Sigmoid colon (tissue), 7 donors: ENCODE results near the gene AXL. TPM values are rescaled to one million over a fixed set of nuclear protein-coding genes. Genes with fewer than 3 reads are reported as not detected.

Experiments used
- DNase-seq: peaks from one replicate; pipeline ENCODE4 v3.0.0-alpha.2; 2019
- H3K27ac ChIP-seq, 4 donors: fragments of 200-600 bp; sonication (generic); one replicate each; pipeline ENCODE4 v1.5.1; 2016 to 2019; ENCODE audit warnings: mild to moderate bottlenecking in 1 of 4
- H3K27me3 ChIP-seq, 3 donors: fragments of 200-600 bp; sonication (generic); one replicate each; pipeline ENCODE4 v1.5.1; 2019; ENCODE audit warnings: mild to moderate bottlenecking in 1 of 3
- H3K36me3 ChIP-seq, 4 donors: fragments of 200-600 bp; sonication (generic); one replicate each; pipeline ENCODE4 v1.5.1; 2016 to 2019
- H3K4me1 ChIP-seq, 4 donors: fragments of 200-600 bp; sonication (generic); one replicate each; pipeline ENCODE4 v1.5.1; 2017 to 2019
- H3K4me3 ChIP-seq, 4 donors: fragments of 200-600 bp; sonication (generic); one replicate each; pipeline ENCODE4 v1.5.1; 2017 to 2019; ENCODE audit warnings: mild to moderate bottlenecking in 2 of 4, moderate library complexity in 1 of 4
- H3K9me3 ChIP-seq, 4 donors: fragments of 200-600 bp in 3 of 4; sonication (generic) in 3 of 4; one replicate each; pipeline versions ENCODE4 v1.5.1 to v1.6.1; 2013 to 2019
- EP300 ChIP-seq, 4 donors: sonication (generic); formaldehyde crosslinking; IDR thresholded peaks; one replicate each; pipeline ENCODE4 v1.6.1; 2017; ENCODE audit warnings: antibody characterized with exemption in 4 of 4
- POLR2A ChIP-seq, 2 donors: fragments of 450-650 bp; IDR thresholded peaks; one replicate each; pipeline ENCODE4 v1.6.1; 2016; ENCODE audit warnings: antibody characterized with exemption in 2 of 2, mild to moderate bottlenecking in 2 of 2, moderate library complexity in 2 of 2
- POLR2AphosphoS5 ChIP-seq, 4 donors: sonication (generic); formaldehyde crosslinking; IDR thresholded peaks; one replicate each; pipeline ENCODE4 v1.6.1; 2017; ENCODE audit warnings: antibody characterized with exemption in 4 of 4
- WGBS, 2 donors: extraction: QIAGEN DNeasy Blood & Tissue Kit; methylation state at CpG; one replicate each; pipeline ENCODE4 v1.1.7; 2013; 5-methylcytosine and 5-hydroxymethylcytosine counted together
- intact Hi-C: fragments of 100-400 bp; cut with DNase I; formaldehyde crosslinking; loops from one replicate; pipeline ENCODE4 v1.15.1; 2023
- polyA plus RNA-seq, 3 donors: library from polyadenylated mRNA; stranded (reverse); fragments of 200-250 nt; gene quantifications; one replicate each; pipeline ENCODE4 v1.2.3, GENCODE V29; 2013
- total RNA-seq, 4 donors: library from RNA; depleted of rRNA; stranded (reverse); fragments of >200 nt; gene quantifications; one replicate each; pipeline ENCODE4 v1.1.0, GENCODE V29; 2016
- TF ChIP-seq, protein P1 (sequence below), 4 experiments: fragments of 450-650 bp in 3 of 4; fragments of 200-600 bp in 1 of 4; IDR thresholded peaks; one replicate each; pipeline ENCODE4 v1.5.1; 2016 to 2019; ENCODE audit warnings: antibody characterized with exemption in 4 of 4, mild to moderate bottlenecking in 3 of 4, moderate library complexity in 2 of 4
- donor health status: healthy with polysubstance abuse.
- donor health status: Bipolar disorder and iron deficiency.
- donor health status: healthy.

The AXL gene
- total and polyA plus RNA-seq, 7 donors, result 5.4 to 108 (median 85.9) TPM

DNA sequence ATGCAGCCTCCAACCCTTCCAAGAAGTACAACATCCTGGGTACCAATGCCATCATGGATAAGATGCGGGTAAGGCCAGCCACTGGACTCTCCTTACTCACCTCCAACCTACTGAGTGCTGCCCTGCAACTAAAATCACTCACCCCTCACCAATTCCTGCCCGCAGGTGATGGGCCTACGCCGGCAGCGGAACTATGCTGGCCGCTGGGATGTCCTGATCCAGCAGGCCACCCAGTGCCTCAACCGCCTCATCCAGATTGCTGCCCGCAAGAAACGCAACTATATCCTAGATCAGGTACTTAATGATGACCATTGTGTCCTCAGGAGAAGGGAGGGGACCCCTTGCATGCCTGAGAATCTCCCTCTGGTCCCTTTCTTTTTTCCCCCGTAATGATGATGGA is 75.4 kb downstream of the AXL start:
- peaks cover 37 to 83% (median 60%) of the 10 kb centered on the region in 4 donors for H3K36me3 ChIP-seq
- WGBS, 2 donors, result 94 to 97% methylated on average over 10 of the region's 10 CpGs
- DNase-seq, result peak; percentile 22

DNA sequence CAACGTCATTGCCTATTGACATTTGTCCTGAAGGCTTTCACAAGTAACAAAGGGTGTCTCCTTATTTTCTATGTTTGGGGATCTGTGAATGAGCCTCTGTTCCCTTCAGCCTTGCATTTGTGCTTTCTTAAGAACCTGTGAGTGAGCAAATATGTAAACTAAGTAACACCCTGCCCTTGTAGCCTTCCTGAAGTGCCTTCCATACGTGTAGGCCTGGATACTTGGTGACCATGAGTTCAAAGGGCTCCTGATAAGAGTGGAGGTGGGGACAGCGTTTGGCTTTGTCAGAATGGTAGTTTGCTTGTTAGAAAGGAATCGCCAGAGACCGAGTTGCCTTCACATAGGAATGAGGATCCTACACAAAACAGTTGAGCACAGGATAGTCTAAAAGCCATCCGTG is 76.5 kb downstream of the AXL start:
- H3K4me3 ChIP-seq, result no peak overlapping the region
- no peaks in the 10 kb centered on the region for H3K27me3 ChIP-seq
- DNase-seq, result peak; percentile 48
- H3K9me3 ChIP-seq, result no peaks in the 10 kb centered on the region
- H3K4me1 ChIP-seq, result peaks cover 0 to 41% (median 38%) of the 10 kb centered on the region in 4 donors
- TF ChIP-seq EP300 (IDR thresholded peaks at IDR 0.05) (no peak), POLR2A (IDR thresholded peaks at IDR 0.05) (no peak), POLR2AphosphoS5 (IDR thresholded peaks at IDR 0.05) (no peak)
- TF ChIP-seq, protein P1, sequence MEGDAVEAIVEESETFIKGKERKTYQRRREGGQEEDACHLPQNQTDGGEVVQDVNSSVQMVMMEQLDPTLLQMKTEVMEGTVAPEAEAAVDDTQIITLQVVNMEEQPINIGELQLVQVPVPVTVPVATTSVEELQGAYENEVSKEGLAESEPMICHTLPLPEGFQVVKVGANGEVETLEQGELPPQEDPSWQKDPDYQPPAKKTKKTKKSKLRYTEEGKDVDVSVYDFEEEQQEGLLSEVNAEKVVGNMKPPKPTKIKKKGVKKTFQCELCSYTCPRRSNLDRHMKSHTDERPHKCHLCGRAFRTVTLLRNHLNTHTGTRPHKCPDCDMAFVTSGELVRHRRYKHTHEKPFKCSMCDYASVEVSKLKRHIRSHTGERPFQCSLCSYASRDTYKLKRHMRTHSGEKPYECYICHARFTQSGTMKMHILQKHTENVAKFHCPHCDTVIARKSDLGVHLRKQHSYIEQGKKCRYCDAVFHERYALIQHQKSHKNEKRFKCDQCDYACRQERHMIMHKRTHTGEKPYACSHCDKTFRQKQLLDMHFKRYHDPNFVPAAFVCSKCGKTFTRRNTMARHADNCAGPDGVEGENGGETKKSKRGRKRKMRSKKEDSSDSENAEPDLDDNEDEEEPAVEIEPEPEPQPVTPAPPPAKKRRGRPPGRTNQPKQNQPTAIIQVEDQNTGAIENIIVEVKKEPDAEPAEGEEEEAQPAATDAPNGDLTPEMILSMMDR (IDR thresholded peaks at IDR 0.05), result no peak
- H3K36me3 ChIP-seq, result peaks cover 37 to 78% (median 53%) of the 10 kb centered on the region in 4 donors
- intact Hi-C loops, result no loop called here
- 62 to 81% methylated on average over 6 of the region's 6 CpGs for WGBS, 2 donors
- peak overlapping the region in 1 of 4 donors; percentile 12 for H3K27ac ChIP-seq

More for the DNA sequence above, 75.4 kb downstream of the AXL start:
- intact Hi-C loops, result no loop called here
- Histone ChIP-seq H3K4me3 (no peak overlapping the region), H3K9me3 (no peaks in the 10 kb centered on the region), H3K4me1 (peaks cover 0 to 30% (median 27%) of the 10 kb centered on the region in 4 donors), H3K27me3 (no peaks in the 10 kb centered on the region), H3K27ac (no peak overlapping the region)
- TF ChIP-seq, protein P1 (IDR thresholded peaks at IDR 0.05), result no peak
- TF ChIP-seq EP300 (IDR thresholded peaks at IDR 0.05), result no peak
- TF ChIP-seq POLR2A (IDR thresholded peaks at IDR 0.05), result no peak
- TF ChIP-seq POLR2AphosphoS5 (IDR thresholded peaks at IDR 0.05), result no peak

DNA sequence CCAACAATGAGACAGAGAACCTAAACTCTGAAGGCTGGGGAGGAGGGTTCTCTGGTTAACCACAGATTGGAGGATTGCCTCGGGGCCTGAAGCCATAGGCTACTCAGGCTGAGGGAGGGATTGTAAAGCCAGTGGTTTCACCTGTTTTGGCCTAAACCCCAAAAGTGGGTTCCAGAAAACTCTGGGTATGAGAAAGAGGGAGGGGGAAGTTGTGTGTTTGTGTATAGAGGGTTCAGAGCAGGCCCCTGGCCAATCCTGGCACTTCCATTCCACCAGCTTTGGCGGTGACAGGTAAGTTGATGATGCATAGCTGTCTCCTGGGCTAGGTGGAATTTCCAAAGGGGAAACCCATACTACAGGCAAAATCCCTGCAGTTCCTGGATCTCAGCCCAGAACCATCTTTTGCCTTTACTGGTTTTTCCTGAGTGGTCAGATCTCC is 77.4 kb downstream of the AXL start:
- intact Hi-C loops, result no loop called here
- Histone ChIP-seq H3K4me3 (no peak overlapping the region), H3K9me3 (no peaks in the 10 kb centered on the region), H3K4me1 (peaks cover 0 to 44% (median 40%) of the 10 kb centered on the region in 4 donors), H3K27ac (peak overlapping the region; percentile 66 to 79 (median 78)), H3K27me3 (no peaks in the 10 kb centered on the region), H3K36me3 (peaks cover 37 to 78% (median 61%) of the 10 kb centered on the region in 4 donors)
- DNase-seq, result no peak
- TF ChIP-seq POLR2A (IDR thresholded peaks at IDR 0.05) (no peak), EP300 (IDR thresholded peaks at IDR 0.05) (no peak), POLR2AphosphoS5 (IDR thresholded peaks at IDR 0.05) (no peak)
- TF ChIP-seq, protein P1 (IDR thresholded peaks at IDR 0.05), result no peak
- WGBS, 2 donors, result 76 to 80% methylated on average over 2 of the region's 2 CpGs

DNA sequence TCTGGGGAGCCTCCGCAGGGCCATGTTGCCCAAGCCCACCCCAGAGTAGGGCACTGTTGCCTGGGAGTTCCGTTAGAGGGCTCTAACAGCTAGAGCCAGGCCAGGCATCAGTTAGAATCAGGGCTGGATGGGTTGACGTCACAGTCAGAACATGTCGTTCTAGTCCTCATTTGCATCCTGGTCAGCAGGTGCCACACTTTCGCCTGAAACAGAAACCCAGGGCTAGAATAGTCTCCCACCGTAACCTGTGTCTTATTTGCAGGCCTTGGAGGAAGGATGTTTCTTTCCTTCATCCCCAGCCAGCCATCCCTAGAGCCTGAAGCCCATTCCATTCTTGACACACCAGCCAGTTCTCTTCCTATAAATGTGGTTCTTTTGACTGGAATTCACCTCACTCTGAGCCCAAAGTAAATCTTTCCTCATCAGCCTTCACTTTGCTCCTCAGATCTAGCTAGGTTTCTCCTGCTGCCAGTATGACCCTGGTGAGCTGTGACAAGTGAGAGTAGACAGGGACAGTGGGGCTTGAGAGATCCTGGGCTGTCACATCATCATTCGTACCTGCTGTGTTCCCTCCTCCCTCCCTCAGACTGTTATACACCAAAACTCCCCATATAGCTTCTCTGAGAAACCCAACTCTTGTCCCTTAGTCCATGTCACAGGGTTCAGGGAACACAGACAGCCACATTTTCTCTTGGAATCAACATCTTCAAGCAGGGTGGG is 78.8 kb downstream of the AXL start:
- TF ChIP-seq POLR2AphosphoS5 (IDR thresholded peaks at IDR 0.05), result peak in 1 of 4 donors; percentile 4
- TF ChIP-seq, protein P1 (IDR thresholded peaks at IDR 0.05), result no peak
- no peak for TF ChIP-seq POLR2A (IDR thresholded peaks at IDR 0.05)
- no peak for TF ChIP-seq EP300 (IDR thresholded peaks at IDR 0.05)
- intact Hi-C loops, result no loop called here
- H3K27me3 ChIP-seq, result no peaks in the 10 kb centered on the region
- 65 to 69% methylated on average over 7 of the region's 7 CpGs for WGBS, 2 donors
- H3K4me1 ChIP-seq, result peaks cover 0 to 44% (median 40%) of the 10 kb centered on the region in 4 donors
- peaks cover 37 to 77% (median 61%) of the 10 kb centered on the region in 4 donors for H3K36me3 ChIP-seq
- DNase-seq, result peak; percentile 63
- no peak overlapping the region for H3K4me3 ChIP-seq
- no peaks in the 10 kb centered on the region for H3K9me3 ChIP-seq
- peak overlapping the region; percentile 66 to 79 (median 78) for H3K27ac ChIP-seq
